HG02571 (cell line): ENCODE data around the gene ZNF580.

ENCODE experiments used
- ATAC-seq: cut with Tn5 transposase; IDR thresholded peaks from one replicate; pipeline ENCODE4 v1.9.1; 2021; ENCODE audit warnings: mild to moderate bottlenecking, moderate library complexity; ENCODE audit not compliant: unreplicated experiment

The ZNF580 gene

DNA sequence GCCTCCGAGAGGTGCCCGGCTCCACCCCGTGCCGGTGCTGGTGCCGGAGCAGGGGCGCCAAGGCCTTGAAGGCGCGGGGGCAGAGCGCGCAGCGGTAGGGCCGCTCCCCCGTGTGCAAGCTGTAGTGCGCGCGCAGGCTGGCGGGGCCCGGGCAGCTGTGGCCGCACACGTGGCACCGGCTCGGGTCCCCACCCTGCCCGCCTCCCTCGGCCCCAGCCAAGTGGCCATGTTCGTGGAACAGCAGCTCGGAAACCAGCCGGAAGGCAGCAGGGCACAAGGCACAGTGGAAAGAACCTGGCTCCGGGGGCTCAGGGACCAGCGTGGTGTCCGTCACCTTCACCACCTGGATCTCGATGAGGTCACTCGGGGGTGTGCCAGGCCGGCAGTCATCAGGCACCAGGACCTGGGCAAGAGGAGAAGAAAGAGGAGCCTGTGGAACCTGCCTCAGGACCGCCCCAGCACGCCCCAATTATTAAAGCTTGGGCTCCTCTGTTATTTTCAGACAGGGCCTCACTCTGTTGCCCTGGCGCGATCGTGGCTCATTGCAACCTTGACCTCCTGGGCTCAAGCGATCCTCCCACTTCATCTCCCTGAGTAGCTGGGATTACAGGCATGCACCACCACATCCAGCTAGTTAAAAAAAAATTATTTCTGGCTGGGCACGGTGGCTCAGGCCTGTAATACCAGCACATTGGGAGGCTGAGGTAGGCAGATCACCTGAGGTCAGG, 18.4 kb upstream of the ZNF580 start:
- ATAC-seq, result no peak

GRCh38 chr19:55623130-55623529, 17.7 kb upstream of the ZNF580 start:
- no peak for ATAC-seq

DNA sequence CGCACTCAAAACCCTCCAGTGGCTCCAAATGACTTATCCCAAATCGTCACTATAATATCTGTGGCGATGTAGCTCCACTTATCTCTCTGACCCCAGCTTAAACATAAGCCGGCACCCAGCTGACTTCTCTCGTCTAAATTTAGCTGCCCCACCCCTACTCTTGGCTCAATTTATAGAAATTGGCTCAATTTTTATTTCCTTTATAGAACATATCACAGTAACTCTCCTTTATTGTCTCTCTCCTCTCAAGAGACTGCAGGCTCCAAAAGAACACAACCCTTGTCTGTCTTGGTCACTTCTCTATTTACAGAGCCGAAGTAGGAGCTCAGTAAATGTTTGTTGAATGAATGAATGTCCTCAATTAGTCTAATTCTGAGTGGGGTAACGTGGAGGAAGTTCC, 17.2 kb upstream of the ZNF580 start:
- no peak for ATAC-seq

DNA sequence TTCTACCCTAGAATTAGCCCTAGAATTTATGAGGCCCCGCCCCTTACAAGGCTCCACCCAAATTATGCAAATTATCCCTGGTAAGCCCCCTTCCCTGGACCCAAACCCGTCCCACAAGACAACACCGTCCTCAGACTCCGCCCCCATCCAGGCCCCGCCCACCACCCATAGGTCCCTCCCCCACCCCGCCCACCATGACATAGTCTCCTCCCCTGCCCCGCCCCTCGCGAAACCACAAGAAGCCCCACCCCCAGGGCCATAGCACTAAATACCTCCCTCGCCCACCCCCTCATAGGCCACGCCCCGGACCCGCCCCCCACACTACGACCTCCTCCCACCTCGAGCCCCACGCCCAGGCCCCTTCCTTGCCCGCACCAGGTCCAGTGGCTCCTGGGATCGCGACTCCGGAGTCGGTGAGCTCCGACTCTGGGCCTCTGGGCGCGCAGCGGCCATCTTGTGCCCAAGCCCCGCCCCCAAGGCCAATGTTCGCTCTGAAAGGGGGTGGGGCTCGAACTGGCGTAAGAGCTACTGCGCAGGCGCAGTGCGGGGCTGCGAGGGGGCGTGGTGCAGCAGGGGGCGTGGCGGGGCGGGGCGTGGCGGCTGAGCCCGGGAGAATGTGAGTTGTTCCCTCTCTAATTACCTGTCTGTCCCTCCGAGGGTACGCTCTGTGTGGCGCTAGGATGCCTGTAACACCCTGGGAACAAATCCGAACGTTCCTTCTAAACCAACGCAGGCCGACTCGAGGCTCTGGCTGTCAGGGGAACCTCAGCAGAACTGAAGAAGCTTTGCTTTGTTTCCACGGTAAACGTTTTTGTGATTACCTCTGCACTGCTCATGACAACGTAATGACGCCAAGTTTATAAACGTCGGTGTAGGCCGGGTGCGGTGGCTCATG, 16.4 kb upstream of the ZNF580 start, which contains the start of gene ZNF784:
ZNF784 (minus strand) TSS at position 458 of the 895 bp plus-strand sequence; CDS start at position 453, 5 bp downstream.
- peak; percentile 64 for ATAC-seq

DNA sequence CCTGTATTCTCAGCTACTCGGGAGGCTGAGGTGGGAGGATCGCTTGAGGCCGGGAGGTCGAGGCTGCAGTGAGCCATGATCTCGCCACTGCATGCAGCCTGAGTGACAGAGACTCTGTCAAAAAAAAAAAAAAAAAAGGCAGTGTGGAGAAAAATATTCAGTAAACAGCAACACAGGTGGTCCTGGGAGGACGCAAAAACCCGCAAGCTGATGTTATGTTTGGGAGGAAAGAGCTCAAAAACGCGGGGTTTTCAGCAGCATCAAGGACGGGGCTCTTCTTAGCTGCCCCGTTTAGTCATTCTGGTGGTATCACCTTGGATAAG, 15.8 kb upstream of the ZNF580 start:
- ATAC-seq, result no peak

DNA sequence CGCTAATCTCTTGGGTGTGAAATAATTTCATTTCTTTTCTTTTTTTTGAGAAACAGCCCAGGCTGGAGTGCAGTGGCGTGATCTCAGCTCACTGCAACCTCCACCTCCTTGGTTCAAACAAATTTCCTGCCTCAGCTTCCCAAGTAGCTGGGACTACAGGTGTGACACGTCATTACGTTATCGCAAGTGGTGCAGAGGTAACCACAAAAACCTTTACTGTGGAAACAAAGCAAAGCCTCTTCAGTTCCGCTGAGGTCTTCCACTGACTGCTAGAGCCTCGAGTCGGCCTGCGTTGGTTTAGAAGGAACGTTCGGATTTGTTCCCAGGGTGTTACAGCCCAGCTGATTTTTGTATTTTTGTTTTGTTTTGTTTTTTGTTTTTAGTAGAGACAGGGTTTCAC, 14.5 kb upstream of the ZNF580 start:
- ATAC-seq, result no peak

- ATAC-seq, result no peak
Observed at GRCh38 chr19:55632463-55632834, 8.4 kb upstream of the ZNF580 start.

DNA sequence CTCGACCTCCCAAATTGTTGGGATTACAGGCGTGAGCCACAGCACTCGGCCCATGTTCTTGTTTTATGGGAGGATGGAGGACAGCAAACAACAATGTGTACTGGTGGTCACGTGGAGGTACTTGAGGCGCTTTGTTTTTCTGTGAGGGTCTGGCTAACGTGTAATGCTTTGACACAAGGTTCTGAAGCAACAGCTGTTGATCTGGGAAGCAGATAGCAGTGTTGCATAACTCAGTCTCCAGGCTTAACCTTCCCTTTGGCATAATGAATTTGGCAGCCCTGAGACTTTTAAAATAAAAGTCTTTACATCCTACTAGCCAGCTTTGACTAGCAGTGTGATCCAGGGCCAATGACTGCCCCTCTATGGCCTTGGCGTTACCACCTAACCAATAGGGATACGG, 6.9 kb upstream of the ZNF580 start:
- ATAC-seq, result no peak

GRCh38 chr19:55635334-55635717, 5.5 kb upstream of the ZNF580 start:
- ATAC-seq, result no peak

- no peak for ATAC-seq
Observed at GRCh38 chr19:55635856-55636440, 4.9 kb upstream of the ZNF580 start.

- ATAC-seq, result no peak
Observed at GRCh38 chr19:55636723-55637122, 4.1 kb upstream of the ZNF580 start.

- no peak for ATAC-seq
Observed at GRCh38 chr19:55637534-55637933, 3.3 kb upstream of the ZNF580 start.

- ATAC-seq, result no peak
Observed at GRCh38 chr19:55638864-55639359, 1.9 kb upstream of the ZNF580 start.

GRCh38 chr19:55640043-55640576, 692 bp upstream of the ZNF580 start:
- no peak for ATAC-seq

DNA sequence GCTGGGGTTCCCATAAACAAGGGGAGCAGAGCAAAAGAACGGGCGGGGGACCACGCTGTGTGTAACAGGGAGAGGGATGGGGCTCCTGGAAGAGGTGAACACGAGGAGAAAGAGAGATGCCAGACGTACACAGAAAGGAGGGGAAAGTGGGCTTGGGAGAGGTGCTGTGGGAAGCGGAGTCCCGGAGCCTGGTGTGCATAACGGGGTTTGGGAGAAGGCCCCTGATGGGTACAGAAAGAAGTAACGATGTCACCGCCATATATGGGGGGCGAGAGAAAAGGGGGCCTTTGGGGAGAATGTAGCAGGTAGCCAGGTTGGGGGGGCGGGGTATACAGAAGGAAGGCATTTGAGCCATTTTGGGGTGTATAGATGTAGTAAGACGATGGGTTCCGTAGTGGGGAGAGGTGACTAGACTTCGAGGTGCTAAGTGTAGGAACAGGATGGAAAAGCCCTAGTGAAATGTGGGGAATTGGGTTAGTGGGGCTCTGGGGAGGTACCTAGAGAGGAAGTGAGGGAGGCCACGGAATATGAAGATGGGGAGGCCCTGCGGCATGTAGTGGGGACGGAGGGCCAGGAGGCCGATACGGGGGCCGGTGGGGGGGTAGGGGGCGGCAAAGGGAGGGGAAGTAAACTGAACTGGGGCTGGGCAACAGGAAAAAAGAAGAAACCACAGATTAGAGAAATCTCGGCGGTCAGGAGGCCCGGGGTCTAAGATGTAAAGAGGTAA, 787 bp downstream of the ZNF580 start:
- ATAC-seq, result no peak

- ATAC-seq, result no peak
Observed at GRCh38 chr19:55642153-55643002, 1.6 kb downstream of the ZNF580 start.

- no peak for ATAC-seq
Observed at GRCh38 chr19:55643003-55643886, 2.4 kb downstream of the ZNF580 start, which contains the start of gene ZNF581. TSS of gene ZNF581 (plus strand) at chr19:55643649. CDS start at chr19:55644572, 923 bp downstream.

DNA sequence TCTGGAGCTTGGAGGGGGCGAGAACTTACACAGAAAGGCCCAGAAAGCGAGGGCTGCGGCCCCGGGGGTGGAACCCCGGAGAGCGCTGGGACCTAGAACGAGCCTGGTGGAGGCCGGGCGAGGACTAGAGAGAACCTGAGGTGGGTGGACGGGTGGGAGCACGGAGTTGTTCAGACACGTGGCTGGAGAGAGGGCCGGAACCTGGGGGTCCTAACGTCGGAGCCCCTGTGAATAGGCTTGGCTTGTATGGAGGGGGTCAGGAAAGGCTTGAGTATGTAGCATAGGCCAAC, 3.0 kb downstream of the ZNF580 start:
- ATAC-seq, result no peak
